Left lung (tissue), 10 donors: Measurements from ENCODE around the gene NEB. TPM values are rescaled to one million over a fixed set of nuclear protein-coding genes. Genes with fewer than 3 reads are reported as not detected.

Experiments used
- ATAC-seq: fragments of 200-7000 bp; cut with Tn5 transposase; one replicate; pipeline ENCODE4 v1.9.1; 2020; ENCODE audit warnings: moderate library complexity
- DNase-seq, 4 donors: peaks; one replicate each; pipeline ENCODE4 v3.0.0-alpha.2; 2013 to 2020
- H3K27ac ChIP-seq, 2 donors: fragments of 200-600 bp; sonication (generic) in 1 of 2; one replicate each; pipeline versions ENCODE4 v1.5.0 to v1.8.0; 2020 to 2021
- H3K27me3 ChIP-seq, 2 donors: fragments of 200-600 bp; sonication (generic) in 1 of 2; one replicate each; pipeline versions ENCODE4 v1.5.0 to v1.8.0; 2020 to 2021
- H3K36me3 ChIP-seq, 2 donors: fragments of 200-600 bp; sonication (generic) in 1 of 2; one replicate each; pipeline versions ENCODE4 v1.5.0 to v1.8.0; 2020 to 2021
- H3K4me1 ChIP-seq, 2 donors: fragments of 200-600 bp; one replicate each; pipeline ENCODE4 v1.8.0; 2021
- H3K4me3 ChIP-seq, 2 donors: fragments of 200-600 bp; sonication (generic) in 1 of 2; one replicate each; pipeline versions ENCODE4 v1.5.0 to v1.8.0; 2020 to 2021; ENCODE audit warnings: mild to moderate bottlenecking in 1 of 2
- H3K9me3 ChIP-seq, 2 donors: fragments of 200-600 bp; sonication (generic) in 1 of 2; one replicate each; pipeline versions ENCODE4 v1.5.0 to v1.8.0; 2020 to 2021
- intact Hi-C, 2 donors: fragments of 100-400 bp; cut with DNase I; formaldehyde crosslinking; loops; one replicate each; pipeline versions ENCODE4 v1.11.2 to v1.14.2; 2022
- polyA plus RNA-seq, 6 donors: library from polyadenylated mRNA; unstranded; fragments of 120-200 nt; gene quantifications; one replicate each; pipeline ENCODE4 v1.2.1, GENCODE V29; 2013; ENCODE audit not compliant: insufficient read length in 6 of 6
- total RNA-seq, 2 donors: library from RNA; stranded (reverse); fragmentation: NEBNext Ultra II Directional; extraction: Animal tissue kit (Norgen Biotek cat#: 25700); gene quantifications; one replicate each; pipeline ENCODE4 v1.2.1, GENCODE V29; 2021
- TF ChIP-seq, protein P1 (sequence below), 2 donors: fragments of 200-600 bp; sonication (generic) in 1 of 2; IDR thresholded peaks; one replicate each; pipeline versions ENCODE4 v1.5.0 to v1.8.0; 2021; ENCODE audit warnings: antibody characterized with exemption in 2 of 2
- donor health status: DM: no; HTN: yes; CAD: no.
- donor health status: DM: no; HTN: no; CAD: no.

NEB gene
- total and polyA plus RNA-seq, 8 donors, result 1.3 to 9.7 (median 6.6) TPM

DNA sequence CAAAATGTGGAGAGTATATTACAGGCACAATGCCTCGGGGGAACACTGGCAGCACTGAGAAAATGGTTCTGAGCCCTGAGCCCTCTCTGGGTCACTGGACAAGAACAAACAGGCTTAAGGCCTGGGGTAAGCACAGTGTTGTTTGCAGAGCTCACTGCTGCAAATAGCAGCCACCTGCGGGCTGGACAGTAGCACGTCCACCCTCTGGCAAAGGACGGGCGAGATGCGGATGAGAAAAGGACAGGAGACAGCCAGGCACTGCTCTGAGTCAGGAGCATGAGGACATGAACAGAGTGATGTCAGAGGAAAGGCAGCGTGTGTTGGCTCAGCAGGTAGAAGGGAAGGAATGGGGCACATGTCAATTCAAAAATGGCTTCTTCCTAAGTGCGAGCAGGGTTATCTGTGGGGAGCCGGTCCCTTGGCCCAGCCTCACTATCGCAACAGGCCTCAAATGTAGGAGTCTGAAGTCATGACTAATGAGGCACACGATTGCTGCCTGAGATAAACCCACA is 25.9 kb upstream of the NEB start:
- no peak for ATAC-seq
- TF ChIP-seq, protein P1, sequence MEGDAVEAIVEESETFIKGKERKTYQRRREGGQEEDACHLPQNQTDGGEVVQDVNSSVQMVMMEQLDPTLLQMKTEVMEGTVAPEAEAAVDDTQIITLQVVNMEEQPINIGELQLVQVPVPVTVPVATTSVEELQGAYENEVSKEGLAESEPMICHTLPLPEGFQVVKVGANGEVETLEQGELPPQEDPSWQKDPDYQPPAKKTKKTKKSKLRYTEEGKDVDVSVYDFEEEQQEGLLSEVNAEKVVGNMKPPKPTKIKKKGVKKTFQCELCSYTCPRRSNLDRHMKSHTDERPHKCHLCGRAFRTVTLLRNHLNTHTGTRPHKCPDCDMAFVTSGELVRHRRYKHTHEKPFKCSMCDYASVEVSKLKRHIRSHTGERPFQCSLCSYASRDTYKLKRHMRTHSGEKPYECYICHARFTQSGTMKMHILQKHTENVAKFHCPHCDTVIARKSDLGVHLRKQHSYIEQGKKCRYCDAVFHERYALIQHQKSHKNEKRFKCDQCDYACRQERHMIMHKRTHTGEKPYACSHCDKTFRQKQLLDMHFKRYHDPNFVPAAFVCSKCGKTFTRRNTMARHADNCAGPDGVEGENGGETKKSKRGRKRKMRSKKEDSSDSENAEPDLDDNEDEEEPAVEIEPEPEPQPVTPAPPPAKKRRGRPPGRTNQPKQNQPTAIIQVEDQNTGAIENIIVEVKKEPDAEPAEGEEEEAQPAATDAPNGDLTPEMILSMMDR (IDR thresholded peaks at IDR 0.05), result no peak
- intact Hi-C loops, result no loop called here

DNA sequence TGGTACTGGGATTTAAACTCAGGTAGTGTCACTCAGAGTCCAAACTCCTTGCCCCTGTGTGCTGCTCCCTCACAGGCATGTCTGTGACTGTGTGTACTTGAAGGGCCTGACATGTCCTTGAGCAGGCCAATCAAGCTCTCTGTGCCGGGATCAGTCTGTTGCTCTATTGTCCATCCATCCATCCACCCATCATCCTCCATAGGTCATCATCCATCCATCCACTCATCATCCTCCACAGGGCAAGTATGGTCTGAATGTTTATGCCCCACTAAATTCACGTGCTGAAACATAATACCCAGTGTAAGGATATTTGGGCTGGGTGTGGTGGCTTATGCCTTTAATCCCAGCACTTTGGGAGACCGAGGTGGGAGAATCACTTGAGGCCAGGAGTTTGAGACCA is 24.5 kb upstream of the NEB start:
- ATAC-seq, result no peak
- H3K36me3 ChIP-seq, result no peaks in the 10 kb centered on the region

More for the DNA sequence above, 25.9 kb upstream of the NEB start:
- Histone ChIP-seq H3K4me1 (no peaks in the 10 kb centered on the region), H3K36me3 (peaks cover 0 to 3% of the 10 kb centered on the region in 2 donors), H3K9me3 (no peaks in the 10 kb centered on the region), H3K4me3 (no peak overlapping the region), H3K27me3 (no peaks in the 10 kb centered on the region), H3K27ac (no peak overlapping the region)
- DNase-seq, result no peak

DNA sequence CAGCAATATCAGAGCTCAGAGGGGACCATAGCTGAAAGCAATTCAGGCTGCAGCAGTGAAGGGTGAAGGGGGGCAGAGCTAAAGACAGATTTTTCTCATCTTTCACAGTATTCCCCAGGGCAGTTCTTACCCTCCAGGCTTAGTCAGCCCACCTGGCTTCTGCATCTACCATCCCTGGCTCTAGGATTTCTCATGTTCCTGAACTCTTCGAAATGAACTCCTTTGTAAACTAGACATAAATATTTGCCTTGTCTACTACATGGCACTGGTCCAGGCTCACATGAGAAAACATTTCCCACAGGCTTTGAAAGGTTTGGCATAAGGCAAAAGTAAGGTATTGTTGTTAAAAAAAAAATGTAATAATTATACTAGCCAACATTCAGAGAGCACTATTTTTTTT is 23.6 kb upstream of the NEB start:
- Histone ChIP-seq H3K4me1 (no peaks in the 10 kb centered on the region), H3K27me3 (no peaks in the 10 kb centered on the region), H3K4me3 (no peak overlapping the region), H3K27ac (no peak overlapping the region), H3K36me3 (no peaks in the 10 kb centered on the region), H3K9me3 (no peaks in the 10 kb centered on the region)
- no peak for DNase-seq
- TF ChIP-seq, protein P1 (IDR thresholded peaks at IDR 0.05), result no peak
- intact Hi-C loops, result no loop called here
- ATAC-seq, result no peak

More for the DNA sequence above, 24.5 kb upstream of the NEB start:
- intact Hi-C loops, result no loop called here
- Histone ChIP-seq H3K9me3 (no peaks in the 10 kb centered on the region), H3K4me1 (no peaks in the 10 kb centered on the region), H3K27me3 (no peaks in the 10 kb centered on the region), H3K27ac (no peak overlapping the region), H3K4me3 (no peak overlapping the region)
- TF ChIP-seq, protein P1 (IDR thresholded peaks at IDR 0.05), result no peak
- no peak for DNase-seq

DNA sequence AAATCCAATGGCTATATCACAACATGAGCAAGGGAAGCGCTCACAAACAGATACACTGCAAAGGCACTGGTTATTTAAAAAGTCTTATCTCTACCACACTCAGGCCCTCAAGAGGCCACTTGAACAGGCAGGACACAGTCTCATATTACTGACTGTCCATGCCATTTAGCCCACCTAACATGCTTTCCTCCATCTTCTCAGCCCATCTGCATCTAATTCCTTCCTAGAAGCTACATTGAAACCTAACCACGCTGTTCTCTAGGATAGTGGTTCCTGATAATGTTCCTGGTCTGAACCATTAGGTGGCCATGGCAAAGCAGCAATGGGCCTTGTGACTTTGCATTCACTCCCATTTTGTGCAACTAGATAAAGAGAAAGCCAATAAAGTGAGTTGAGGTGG is 22.5 kb upstream of the NEB start:
- no peaks in the 10 kb centered on the region for H3K4me1 ChIP-seq
- no peak overlapping the region for H3K4me3 ChIP-seq
- ATAC-seq, result no peak
- H3K27ac ChIP-seq, result no peak overlapping the region
- H3K9me3 ChIP-seq, result no peaks in the 10 kb centered on the region
- no peak for DNase-seq
- intact Hi-C loops, result no loop called here
- TF ChIP-seq, protein P1 (IDR thresholded peaks at IDR 0.05), result no peak
- no peaks in the 10 kb centered on the region for H3K27me3 ChIP-seq
- H3K36me3 ChIP-seq, result no peaks in the 10 kb centered on the region

- TF ChIP-seq, protein P1 (IDR thresholded peaks at IDR 0.05), result no peak
- Histone ChIP-seq H3K27me3 (no peaks in the 10 kb centered on the region), H3K4me1 (no peaks in the 10 kb centered on the region), H3K9me3 (no peaks in the 10 kb centered on the region), H3K27ac (no peak overlapping the region), H3K4me3 (no peak overlapping the region), H3K36me3 (no peaks in the 10 kb centered on the region)
- no peak for DNase-seq
- intact Hi-C loops, result no loop called here
- ATAC-seq, result no peak
These were observed 20.1 kb upstream of the NEB start for GRCh38 chr2:151754253-151754897.
